22Rv1 (cell line): ENCODE measurements around the gene IMPDH1.

Source experiments
- CTCF ChIP-seq: fragments of 450-650 bp; IDR thresholded peaks from 2 replicates; pipeline ENCODE4 v1.5.1; 2017; ENCODE audit warnings: mild to moderate bottlenecking
- ZFX ChIP-seq: fragments of 450-650 bp; IDR thresholded peaks from 2 replicates; pipeline ENCODE4 v1.6.1; 2017; ENCODE audit warnings: antibody characterized with exemption, borderline replicate concordance

GRCh38 chr7:128448751-128449302, 39.0 kb upstream of the IMPDH1 start:
- TF ChIP-seq CTCF (no peak), ZFX (no peak)
